IMR-90 (cell line): Measurements from ENCODE around the gene LGALS4. TPM values are rescaled to one million over a fixed set of nuclear protein-coding genes. Genes with fewer than 3 reads are reported as not detected.
"Not testable (repeated sequence)": the region's sequence is repeated elsewhere in the genome, so short reads cannot be mapped to it uniquely, and the experiment has no call there.

Source experiments
- ATAC-seq: fragments of 200-7000 bp; cut with Tn5 transposase; 2 replicates; pipeline ENCODE4 v1.9.1; 2020; ENCODE audit warnings: low read depth, mild to moderate bottlenecking, moderate library complexity
- BruUV-seq: library from RNA; stranded (reverse); fragments of 400-500 nt; replicated peaks from 2 replicates; lab custom pipeline; 2021; lab: Mats Ljungman, UMichigan
- CTCF ChIA-PET: fragments of 300-600 bp; formaldehyde crosslinking; extraction: SDS; loops from one replicate; lab custom pipeline; 2021; ENCODE audit warnings: antibody characterized with exemption; lab: Yijun Ruan, JAX
- POLR2A ChIA-PET: fragments of 300-600 bp; sonication (Branson Sonifier 250); formaldehyde crosslinking; loops from one replicate; lab custom pipeline; 2022; ENCODE audit warnings: antibody characterized with exemption; ENCODE audit not compliant: unreplicated experiment; lab: Charles Lee
- DNase-seq: peaks from one replicate; pipeline ENCODE4 v3.0.0; 2013
- H2AFZ ChIP-seq: replicated peaks from 2 replicates; pipeline ENCODE3; 2013; ENCODE audit warnings: low read length, mild to moderate bottlenecking; ENCODE audit not compliant: poor library complexity
- H2AK5ac ChIP-seq: 2 replicates; pipeline ENCODE4 v1.6.1; 2013; ENCODE audit warnings: low read depth, low read length, inconsistent platforms
- H2AK9ac ChIP-seq: replicated peaks from 2 replicates; pipeline ENCODE3; 2013; ENCODE audit warnings: mild to moderate bottlenecking, low read depth, low read length, moderate library complexity; ENCODE audit not compliant: poor library complexity
- H2BK120ac ChIP-seq: 2 replicates; pipeline ENCODE4 v1.6.1; 2013; ENCODE audit warnings: low read depth, low read length, inconsistent platforms
- H2BK15ac ChIP-seq: 3 replicates; pipeline ENCODE4 v1.6.1; 2013; ENCODE audit warnings: low read depth, low read length, inconsistent platforms
- H2BK20ac ChIP-seq: 2 replicates; pipeline ENCODE4 v1.6.1; 2013; ENCODE audit warnings: low read depth, mild to moderate bottlenecking, inconsistent platforms, low read length, moderate library complexity
- H2BK5ac ChIP-seq: 2 replicates; pipeline ENCODE4 v1.6.1; 2013; ENCODE audit warnings: mild to moderate bottlenecking, low read depth, low read length, inconsistent platforms; ENCODE audit not compliant: poor library complexity, severe bottlenecking
- H3K14ac ChIP-seq: replicated peaks from 2 replicates; pipeline ENCODE4 v1.6.1; 2013; ENCODE audit warnings: low read depth, low read length, inconsistent platforms
- H3K18ac ChIP-seq: 2 replicates; pipeline ENCODE4 v1.6.1; 2013; ENCODE audit warnings: low read depth, low read length, control low read depth
- H3K23ac ChIP-seq: 2 replicates; pipeline ENCODE4 v1.6.1; 2013; ENCODE audit warnings: low read depth, low read length, inconsistent platforms
- H3K27ac ChIP-seq: 2 replicates; pipeline ENCODE4 v1.5.1; 2013; ENCODE audit warnings: mild to moderate bottlenecking, control low read depth, low read length; ENCODE audit not compliant: insufficient read depth
- H3K27me3 ChIP-seq: 2 replicates; pipeline ENCODE4 v1.6.1; 2013; ENCODE audit warnings: low read length; ENCODE audit not compliant: control insufficient read depth, insufficient read depth
- H3K36me3 ChIP-seq: 2 replicates; pipeline ENCODE4 v1.6.1; 2013; ENCODE audit warnings: low read length, mixed read lengths; ENCODE audit not compliant: control insufficient read depth, insufficient read depth
- H3K4ac ChIP-seq: 2 replicates; pipeline ENCODE4 v1.6.1; 2013; ENCODE audit warnings: low read depth, low read length, inconsistent platforms
- H3K4me1 ChIP-seq: 2 replicates; pipeline ENCODE4 v1.6.1; 2013; ENCODE audit warnings: low read length, mixed read lengths; ENCODE audit not compliant: control insufficient read depth, insufficient read depth
- H3K4me2 ChIP-seq: 2 replicates; pipeline ENCODE4 v1.6.1; 2013; ENCODE audit warnings: low read depth, mild to moderate bottlenecking, control low read depth, low read length, moderate library complexity
- H3K4me3 ChIP-seq: 2 replicates; pipeline ENCODE4 v1.5.1; 2013; ENCODE audit warnings: low read depth, mild to moderate bottlenecking, control low read depth, low read length, moderate library complexity; ENCODE audit not compliant: insufficient read depth
- H3K56ac ChIP-seq: 2 replicates; pipeline ENCODE4 v1.6.1; 2013; ENCODE audit warnings: low read length, inconsistent platforms; ENCODE audit not compliant: insufficient read depth; ENCODE audit errors: extremely low read depth
- H3K79me1 ChIP-seq, 2 experiments: 2 replicates each; pipeline ENCODE4 v1.6.1; 2013; ENCODE audit warnings: low read length in 2 of 2, inconsistent platforms in 1 of 2, low read depth in 1 of 2
- H3K9ac ChIP-seq: 2 replicates; pipeline ENCODE4 v1.6.1; 2013; ENCODE audit warnings: low read depth, low read length, control low read depth
- H3K9me1 ChIP-seq: 2 replicates; pipeline ENCODE4 v1.6.1; 2013; ENCODE audit warnings: low read length, inconsistent platforms; ENCODE audit not compliant: insufficient read depth
- H3K9me3 ChIP-seq: 2 replicates; pipeline ENCODE4 v1.6.1; 2013; ENCODE audit warnings: low read length; ENCODE audit not compliant: control insufficient read depth, insufficient read depth
- H4K20me1 ChIP-seq: 2 replicates; pipeline ENCODE4 v1.6.1; 2013; ENCODE audit warnings: low read length, inconsistent platforms; ENCODE audit not compliant: insufficient read depth
- H4K5ac ChIP-seq: 2 replicates; pipeline ENCODE4 v1.6.1; 2013; ENCODE audit warnings: mild to moderate bottlenecking, low read depth, low read length, control low read depth
- H4K8ac ChIP-seq, 2 experiments: 2 replicates each; pipeline ENCODE4 v1.6.1; 2013; ENCODE audit warnings: low read depth in 2 of 2, low read length in 2 of 2, control low read depth in 1 of 2, inconsistent platforms in 1 of 2
- H4K91ac ChIP-seq: 2 replicates; pipeline ENCODE4 v1.6.1; 2013; ENCODE audit warnings: low read depth, low read length, inconsistent platforms; ENCODE audit not compliant: insufficient read depth
- WGBS, 2 experiments: methylation state at CpG; one replicate each; pipeline versions ENCODE4 v1.1.5 to v1.1.7; 2013; ENCODE audit warnings: missing lambda C conversion rate in 2 of 2; ENCODE audit not compliant: insufficient read length in 1 of 2; ENCODE audit errors: extremely low coverage in 2 of 2; 5-methylcytosine and 5-hydroxymethylcytosine counted together
- dilution Hi-C: fragments of 300-500 bp; cut with HindIII; formaldehyde crosslinking; loops from one replicate; pipeline ENCODE4 v1.14.3; 2018; ENCODE audit warnings: low sequenced_read_pairs; ENCODE audit not compliant: unreplicated experiment
- in situ Hi-C: fragments of 300-500 bp; cut with MboI; formaldehyde crosslinking; loops from 3 replicates; pipeline ENCODE4 v1.14.3; 2019; ENCODE audit warnings: low sequenced_read_pairs, inconsistent platforms, mixed read lengths
- intact Hi-C: fragments of 100-400 bp; cut with micrococcal nuclease; formaldehyde crosslinking; loops from 2 replicates; pipeline ENCODE4 v1.10.0; 2022
- polyA plus RNA-seq, 3 experiments: library from polyadenylated mRNA; depleted of rRNA; stranded (reverse); fragments of >200 nt; gene quantifications; 2 replicates each; pipeline ENCODE4 v1.2.3, GENCODE V29; 2012; ENCODE audit warnings: low replicate concordance in 1 of 3
- total RNA-seq: library from RNA; depleted of rRNA; stranded (reverse); fragments of >200 nt; gene quantifications from 2 replicates; pipeline ENCODE4 v1.2.3, GENCODE V29; 2012

LGALS4 gene
- total and polyA plus RNA-seq, 2 of the 4 experiments (the other 2 are of a cell fraction) = 0.29 TPM; not detected in 1

DNA sequence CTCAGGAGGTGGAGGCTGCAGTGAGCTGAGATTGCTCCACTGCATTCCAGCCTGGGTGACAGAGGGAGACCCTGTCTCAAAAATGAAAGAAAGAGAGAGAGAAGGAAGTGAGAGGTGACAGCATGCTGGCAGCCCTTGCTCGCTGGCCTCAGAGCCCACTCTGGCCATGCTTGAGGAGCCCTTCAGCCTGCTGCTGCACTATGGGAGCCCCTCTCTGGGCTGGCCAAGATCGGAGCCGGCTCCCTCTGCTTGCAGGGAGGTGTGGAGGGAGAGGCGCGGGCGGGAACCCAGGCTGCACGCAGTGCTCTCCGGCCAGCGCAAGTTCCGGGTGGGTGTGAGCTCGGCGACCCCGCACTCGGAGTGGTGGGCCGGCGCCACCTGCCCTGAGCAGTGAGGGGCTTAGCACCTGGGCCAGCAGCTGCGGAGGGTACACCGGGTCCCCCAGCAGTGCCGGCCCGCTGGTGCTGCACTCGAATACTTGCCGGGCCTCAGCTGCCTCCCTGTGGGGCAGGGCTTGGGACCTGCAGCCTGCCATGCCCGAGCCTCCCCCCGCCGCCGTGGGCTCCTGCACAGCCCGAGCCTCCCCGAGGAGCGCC, 8.6 kb upstream of the LGALS4 start:
- H3K9me1 ChIP-seq, H4K20me1 ChIP-seq, H3K14ac ChIP-seq, H2BK120ac ChIP-seq, H2BK5ac ChIP-seq, ATAC-seq, intact Hi-C loops, BruUV-seq, POLR2A ChIA-PET, CTCF ChIA-PET, H3K4me1 ChIP-seq, H3K4me3 ChIP-seq, H4K5ac ChIP-seq, H3K4ac ChIP-seq, H2AFZ ChIP-seq, H4K8ac ChIP-seq, H2BK20ac ChIP-seq, H3K9me3 ChIP-seq, H3K27me3 ChIP-seq, H3K18ac ChIP-seq, H3K4me2 ChIP-seq, DNase-seq, H2AK9ac ChIP-seq, H3K56ac ChIP-seq, in situ Hi-C loops, H2BK15ac ChIP-seq, H3K23ac ChIP-seq, H4K91ac ChIP-seq, H3K79me1 ChIP-seq, dilution Hi-C loops, H3K27ac ChIP-seq, H3K9ac ChIP-seq, H2AK5ac ChIP-seq: not testable (repeated sequence)
- WGBS, 2 experiments = 99% methylated on average over 12 of the region's 29 CpGs; no CpG with 5 or more reads in 1 of the 2 experiments
- peaks cover 22% of the 10 kb centered on the region for H3K36me3 ChIP-seq
